ENCODE results near the gene CDH4.
"Not testable (repeated sequence)": the region's sequence is repeated elsewhere in the genome, so short reads cannot be mapped to it uniquely, and the experiment has no call there.

Gene CDH4

DNA sequence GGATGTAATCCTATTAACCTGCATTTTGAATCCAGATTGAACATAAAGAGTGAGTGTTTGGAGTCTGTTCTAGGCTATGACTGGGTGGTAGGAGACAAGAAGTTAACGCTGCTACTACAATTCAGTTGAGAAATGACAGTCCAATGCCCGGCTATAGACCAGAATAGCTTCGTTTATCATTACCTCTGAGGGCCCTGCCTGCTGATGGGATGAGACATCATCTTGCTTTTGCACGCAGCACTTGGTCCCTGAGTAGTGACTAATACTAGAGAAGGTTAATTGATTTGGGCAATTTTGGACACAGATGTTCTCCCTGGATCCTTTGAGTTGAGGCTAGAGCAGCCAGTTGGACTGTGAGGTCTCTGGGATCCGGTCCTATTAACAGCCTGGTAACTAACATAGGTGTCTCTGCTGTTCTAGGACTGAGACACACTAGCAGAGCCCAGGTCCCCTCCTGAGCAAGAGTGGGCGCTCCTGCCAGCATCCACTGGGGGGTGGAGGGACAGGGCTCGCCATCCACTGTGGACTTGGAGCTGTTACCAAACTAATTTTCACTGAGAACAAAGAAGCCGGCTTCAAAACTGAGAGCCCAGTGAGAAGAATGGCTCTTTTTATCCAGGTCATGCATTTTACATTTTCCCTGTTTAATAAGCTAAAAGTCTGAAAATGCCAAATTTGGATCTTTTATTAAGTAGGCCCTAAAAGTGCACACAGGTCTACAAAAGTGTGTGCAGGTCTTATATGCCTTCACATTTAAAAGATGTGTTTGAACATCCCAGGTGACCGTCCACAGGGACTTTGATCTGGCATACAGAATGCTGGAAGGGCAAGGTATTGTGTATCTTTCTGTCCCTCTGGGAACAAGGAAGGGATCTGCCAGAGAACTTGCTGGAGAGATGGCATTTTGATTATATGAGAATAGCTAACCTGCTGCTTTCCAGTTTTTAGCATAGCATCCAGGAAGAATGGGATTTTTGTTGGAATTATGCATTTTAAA lies 212.5 kb downstream of the CDH4 start:
- no peak for DNase-seq

DNA sequence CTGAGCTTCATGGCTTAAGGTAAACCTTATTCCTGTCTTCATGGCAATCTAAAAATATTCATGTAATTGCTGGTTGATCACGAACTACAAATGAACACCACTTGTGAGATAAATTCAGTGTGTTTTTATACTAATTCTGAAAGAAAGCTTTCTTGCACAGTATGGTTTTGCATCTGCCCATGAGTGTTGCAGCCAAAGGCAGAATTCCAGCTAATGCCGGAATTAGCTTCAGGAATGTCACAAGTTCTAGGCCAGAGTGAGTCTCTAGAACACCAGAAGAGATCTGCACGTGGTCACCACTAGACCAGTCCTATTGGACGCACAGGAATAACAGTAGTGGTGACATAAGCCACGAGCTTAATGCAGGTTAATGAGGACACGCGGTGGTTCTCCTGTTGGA lies 223.7 kb downstream of the CDH4 start:
- no peak for DNase-seq

DNA sequence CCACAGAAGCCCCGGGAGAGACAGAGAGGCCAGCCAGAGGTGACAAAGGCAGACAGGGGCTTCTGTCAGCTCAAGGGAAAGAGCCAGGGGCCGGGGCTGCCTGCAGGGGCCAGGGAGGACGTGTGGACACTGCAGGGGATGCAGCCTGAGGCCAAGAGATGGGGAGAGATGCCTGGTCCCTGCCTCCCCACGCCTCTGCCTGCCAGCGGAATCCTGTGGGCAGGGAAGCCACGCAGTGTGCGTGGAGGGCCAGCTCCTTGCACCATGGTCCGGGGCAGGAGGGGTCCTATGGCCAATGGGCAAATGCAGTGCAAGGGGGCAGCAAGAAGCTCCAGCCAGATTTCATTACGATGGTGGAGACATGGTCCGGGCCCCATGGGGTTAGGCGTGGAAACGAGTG lies 224.9 kb downstream of the CDH4 start:
- no peak for DNase-seq

DNA sequence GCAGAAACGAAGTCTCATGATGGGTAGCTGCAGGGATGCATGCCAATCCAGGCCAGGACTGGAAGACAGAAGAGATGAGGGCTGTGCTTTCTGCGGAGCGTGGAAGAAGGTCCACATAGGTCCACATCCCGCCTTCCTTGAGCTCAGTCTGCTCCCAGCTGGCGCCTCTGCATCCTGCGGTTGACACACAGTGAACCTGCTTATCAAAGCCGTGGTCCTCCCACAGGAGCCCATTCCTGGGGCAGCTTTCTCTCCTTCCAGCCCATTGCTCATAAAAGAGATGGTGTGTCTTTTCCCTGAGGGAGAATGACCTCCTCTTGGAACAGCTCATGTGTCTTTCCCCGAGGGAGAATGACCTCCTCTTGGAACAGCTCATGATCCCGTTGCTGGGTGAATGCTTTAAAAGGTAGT lies 225.4 kb downstream of the CDH4 start:
- no peak for DNase-seq

DNA sequence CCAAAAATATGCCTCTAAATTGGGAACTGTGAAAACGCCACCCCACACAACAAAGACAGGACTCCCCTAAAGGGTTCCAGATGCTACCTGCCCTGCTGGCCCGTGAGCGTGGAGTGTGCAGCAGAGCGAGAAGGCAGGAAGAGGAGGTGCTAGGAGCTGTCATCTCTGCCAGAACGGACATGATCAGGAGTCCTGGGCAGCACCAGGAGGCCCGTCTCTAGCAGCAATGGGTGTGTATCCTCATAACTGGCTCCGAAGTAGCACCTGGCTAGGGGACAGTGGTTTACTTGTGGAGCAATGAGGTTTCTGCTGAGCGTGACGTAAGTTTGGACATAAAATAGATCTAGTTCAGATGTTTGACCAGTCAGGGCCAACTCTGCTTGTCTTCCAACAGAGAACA lies 226.0 kb downstream of the CDH4 start:
- DNase-seq, result no peak

DNA sequence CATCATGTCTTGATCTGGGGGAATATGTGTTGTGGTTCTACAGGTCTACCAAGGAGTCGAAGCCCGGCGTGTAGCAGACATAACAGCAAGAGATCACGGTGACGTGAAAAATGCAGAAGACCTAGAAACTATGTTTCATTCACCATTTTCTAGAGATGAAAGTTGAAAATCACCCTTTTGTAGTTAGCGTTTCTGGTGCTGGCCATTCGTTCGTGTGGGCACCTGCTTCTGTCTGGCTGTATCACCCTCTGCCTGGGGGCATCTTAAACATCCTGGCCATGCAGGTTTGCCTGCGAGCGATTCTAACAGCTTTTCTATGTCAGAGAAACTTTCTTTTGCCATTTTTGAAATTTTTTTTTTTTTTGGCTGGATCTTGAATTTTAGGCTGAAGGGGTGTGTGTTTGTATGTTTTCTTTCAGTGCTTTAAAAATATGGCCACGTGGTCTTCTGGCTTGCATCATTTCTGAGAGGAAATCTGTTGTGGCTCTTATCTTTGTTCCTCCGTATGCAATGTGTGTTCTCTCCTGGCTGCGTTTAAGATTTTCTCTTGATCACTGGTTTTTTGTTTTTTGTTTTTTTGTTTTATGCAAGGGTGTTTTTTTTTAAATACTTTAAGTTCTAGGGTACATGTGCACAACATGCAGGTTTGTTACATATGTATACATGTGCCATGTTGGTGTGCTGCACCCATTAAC lies 226.7 kb downstream of the CDH4 start:
- no peak for DNase-seq

DNA sequence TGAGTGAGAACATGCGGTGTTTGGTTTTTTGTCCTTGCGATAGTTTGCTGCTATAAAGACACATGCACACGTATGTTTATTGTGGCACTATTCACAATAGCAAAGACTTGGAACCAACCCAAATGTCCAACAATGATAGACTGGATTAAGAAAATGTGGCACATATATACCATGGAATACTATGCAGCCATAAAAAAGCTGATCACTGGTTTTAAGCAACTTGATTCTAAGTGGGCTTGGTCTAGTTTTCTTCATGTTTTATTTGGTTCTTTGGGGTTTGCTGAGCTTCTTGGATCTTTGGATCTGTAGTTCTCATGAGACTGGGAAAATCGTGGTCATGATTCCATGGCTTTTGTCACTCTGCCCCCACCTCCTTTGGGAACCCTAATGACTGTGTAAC lies 227.4 kb downstream of the CDH4 start:
- DNase-seq, result not testable (repeated sequence)

DNA sequence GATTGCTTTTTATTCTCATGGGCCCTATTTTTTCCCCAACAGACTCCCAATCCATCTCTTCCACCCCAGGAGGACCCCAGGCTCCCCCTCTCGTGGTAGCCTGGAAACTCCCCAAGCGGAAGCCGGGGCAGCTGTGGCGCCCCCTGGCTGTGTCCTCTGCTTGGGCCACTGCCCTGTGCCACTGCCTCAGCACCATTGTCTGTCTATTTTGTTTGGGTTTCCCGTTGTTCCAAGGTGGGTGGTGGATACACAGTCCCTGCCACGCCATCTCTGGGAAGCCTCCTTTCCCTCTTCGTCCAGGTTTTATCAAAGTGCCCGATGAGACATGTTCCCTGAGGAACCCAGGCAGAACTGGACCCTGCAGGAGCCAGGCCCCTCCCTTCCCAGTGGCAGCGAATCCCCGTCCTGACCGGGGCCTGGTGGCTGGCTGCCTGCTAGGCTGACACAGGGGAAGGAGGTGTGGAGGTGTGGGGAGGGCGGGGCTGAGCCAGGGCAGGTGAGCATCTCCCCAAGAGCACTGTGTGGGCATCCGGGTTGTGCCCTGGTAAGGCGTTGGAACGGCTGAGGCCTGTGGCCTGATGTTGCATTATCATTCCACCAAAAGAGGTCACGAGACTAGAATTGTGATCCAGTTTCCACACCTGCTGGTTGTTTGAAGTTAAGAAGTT lies 228.2 kb downstream of the CDH4 start:
- no peak for DNase-seq

DNA sequence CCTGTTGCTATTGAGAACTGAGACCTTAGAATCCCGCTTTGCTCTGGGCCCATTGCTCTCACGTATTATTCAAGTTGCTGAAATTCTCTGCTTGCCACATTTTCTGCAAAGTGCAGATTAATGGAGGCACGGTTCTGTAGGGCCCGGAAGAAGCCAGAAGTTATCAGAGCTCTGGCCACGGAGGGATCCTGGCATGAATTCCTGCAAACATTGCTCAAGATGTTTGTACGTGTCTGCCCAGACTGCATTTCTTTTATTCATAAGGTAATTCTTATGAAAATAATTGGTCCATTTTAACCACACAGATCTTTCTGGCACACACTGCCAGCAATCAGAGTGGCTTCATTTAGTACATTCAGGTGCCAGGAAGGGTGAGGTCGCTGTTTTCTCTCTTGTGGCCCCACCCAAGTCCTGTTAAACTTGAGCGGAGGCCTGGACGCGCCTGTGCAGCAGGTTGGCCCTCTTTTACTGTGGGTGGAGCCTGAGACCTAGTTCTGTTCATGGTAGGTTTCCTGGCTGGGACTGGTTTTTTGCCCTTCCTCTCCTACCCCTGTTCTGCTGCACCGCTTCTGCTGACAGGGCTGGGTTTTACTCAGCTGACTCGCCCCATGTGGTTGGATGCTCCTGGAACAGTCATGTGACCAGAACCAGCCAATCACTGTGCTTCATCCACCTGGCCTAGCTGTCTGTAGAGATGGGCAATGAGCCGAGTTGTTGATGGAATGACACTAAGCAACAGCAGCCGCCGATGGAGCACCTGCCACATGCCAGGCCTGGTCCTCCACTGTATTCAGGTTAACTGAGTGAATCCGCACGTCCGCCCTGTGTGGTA lies 230.2 kb downstream of the CDH4 start:
- no peak for DNase-seq

DNA sequence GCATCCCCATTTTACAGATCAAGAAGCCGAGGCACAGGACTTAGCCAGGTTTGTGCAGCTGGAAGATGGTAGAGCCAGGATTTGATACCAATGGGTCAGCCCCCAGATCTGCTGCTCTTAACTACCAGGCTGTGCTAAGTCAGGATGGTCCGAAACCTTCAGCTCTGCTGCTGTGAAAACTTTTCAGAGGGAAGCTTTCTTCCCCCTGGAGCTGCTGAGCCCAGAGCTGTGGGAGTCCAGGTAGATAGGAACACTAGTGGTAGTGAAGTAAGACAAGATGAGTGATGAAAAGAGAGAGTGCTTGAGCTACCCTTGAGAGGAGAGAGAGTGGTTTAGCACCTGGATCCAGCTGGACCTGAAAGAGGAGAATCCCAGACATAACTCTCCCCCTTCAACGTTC lies 230.8 kb downstream of the CDH4 start:
- DNase-seq, result no peak

DNA sequence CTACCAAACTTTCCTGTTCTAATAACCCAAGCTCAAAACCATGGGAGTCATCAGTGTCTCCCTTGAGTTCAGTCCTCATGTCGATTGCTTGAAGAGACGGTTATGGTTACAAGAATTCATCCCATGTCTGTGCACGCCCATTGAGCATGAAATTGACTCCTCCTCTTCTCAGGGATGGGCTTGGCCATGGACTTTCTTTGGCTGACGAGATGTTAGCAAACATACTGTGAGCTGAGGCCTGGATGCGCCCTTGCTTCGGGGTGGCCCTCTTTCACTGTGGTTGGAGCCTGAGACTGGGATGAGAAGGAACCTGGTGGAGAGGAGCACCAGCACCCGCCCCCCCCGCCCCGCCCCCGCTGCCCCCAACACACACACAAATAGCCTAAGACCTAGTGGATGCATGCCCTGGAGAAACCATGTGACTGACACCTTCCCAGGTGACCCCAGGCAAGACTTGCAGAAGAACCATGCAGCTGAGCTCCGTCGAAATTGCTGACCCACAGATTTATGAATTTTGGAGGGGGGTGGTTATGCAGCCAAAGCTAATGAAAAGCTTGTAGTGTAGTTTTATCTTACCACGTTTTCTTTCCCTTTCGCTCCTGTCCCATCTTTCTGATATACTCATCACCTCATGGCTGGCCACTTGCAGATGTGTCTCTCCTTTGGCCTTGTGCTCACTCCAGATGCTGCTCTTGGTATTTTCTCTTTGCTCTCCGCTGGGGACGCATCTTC lies 231.4 kb downstream of the CDH4 start:
- no peak for DNase-seq

DNA sequence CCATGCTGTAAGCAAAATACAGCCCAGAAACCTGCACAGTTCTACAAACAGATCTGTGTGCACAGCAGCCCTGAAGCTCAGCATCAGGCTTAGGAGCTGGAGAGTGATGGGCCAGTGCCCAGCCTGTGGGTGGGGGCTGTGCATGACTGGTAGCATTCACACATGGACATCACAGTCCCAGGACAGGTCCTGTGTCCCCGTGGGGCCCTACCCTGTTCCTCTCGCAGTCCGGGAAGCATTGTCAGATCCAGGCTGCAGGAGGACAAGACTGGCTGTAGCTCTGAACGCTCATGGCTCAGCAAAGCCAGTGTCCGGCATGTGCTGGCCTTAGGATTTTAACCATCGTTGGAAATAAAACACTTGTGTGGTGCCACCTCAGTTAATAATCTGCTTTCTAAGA lies 234.1 kb downstream of the CDH4 start:
- no peak for DNase-seq

DNA sequence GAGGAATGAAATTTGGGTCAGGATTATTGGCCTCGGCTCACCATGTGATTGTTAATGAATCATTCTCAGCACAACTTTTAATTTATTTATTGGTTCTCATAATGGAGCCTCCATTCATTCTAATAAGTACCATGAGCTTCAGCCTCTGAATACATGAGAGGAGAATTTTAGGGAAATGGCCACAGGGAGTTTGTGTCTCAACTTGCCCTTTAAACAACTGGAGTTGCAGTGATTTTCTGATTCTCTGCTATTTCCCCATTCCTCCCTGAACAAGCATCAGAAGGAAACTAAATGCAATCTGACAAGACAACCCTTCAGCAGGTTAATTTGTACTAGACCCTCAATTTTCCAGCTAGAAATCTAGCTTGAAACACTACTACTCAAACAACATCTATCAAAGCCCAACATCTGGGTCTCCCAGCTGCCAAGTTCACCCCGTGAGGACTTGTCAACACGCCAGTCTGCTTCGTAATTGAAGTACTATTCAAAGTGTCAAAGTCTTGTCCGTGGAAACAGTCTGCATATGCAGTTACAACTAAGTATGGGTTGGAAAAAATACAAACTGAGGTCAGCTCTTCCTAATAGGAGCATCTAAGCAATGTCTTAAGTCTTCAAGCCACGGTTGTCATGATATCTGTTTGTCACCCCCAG lies 235.4 kb downstream of the CDH4 start:
- no peak for DNase-seq

DNA sequence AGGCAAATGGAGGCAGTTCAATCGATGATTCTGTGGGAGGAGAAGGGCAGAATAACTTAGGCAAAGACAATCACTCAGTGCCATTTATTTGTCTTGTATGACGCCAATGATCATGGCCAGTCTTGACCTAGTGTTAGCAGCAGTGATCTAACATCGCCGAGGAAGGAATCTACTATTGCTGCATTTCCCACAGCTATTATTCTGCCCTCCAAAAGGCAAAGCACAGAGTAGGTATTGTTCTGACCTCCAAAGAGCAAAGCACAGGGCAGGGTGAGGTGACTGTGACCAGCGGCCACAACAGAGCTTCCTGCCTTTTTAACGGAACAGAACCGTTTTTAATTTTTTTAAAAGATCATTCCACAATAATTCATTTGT lies 235.9 kb downstream of the CDH4 start:
- DNase-seq, result no peak

DNA sequence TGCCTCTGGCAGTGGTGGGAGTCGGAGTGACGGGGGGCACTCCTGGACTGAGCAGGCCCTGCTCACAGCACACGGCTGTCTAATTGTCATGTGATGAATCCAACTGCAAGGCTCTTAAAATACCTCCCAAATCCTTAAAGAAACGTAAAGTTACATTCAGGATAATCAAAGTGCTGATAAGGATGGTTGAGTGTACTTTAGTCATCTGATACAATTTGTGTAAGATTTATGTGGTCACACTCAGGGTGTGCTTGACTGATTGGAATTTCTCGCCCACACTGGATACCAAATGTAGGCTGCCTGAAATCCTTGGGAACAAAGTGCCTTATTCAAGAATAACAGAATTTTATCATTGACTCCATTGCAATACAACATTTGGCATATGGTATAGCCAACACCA lies 238.7 kb downstream of the CDH4 start:
- no peak for DNase-seq

DNA sequence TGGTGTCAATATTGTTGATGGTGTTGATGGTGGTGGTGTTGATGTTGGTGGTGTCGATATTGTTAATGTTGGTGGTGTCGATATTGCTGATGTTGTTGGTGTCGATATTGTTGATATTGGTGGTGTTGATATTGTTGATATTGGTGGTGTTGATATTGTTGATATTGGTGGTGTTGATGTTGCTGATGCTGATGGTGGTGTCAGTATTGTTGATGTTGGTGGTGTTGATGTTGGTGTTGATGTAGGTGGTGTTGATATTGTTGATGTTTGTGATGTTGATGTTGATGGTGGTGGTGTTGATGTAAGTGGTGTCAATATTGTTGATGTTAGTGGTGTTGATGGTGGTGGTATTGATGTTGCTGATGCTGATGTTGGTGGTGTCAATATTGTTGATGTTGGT lies 240.0 kb downstream of the CDH4 start:
- DNase-seq, result no peak

DNA sequence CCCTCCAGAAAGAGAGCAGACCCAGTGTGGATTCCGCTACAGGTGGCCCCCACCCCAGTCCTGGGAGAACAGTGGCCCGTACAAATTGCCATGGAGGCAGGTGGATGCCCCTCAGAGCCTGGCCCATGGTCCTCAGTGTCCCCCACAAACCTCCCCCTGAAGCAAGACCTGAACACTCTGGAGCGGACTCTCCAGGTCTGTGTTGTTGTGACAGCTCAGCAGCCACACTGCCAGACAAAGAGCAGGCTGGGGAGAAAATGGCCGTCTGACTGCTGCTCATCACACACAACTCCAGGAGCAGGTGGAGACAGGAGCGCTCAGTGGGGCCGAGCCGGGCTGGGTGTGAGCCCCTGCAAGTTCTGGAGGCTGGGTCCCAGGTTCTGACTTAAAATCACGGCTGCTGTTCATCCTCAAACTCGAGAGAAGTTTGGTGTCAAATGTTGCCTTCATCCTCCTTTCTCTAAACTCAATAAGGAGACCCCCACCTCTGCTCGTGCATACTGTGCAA lies 241.8 kb downstream of the CDH4 start:
- DNase-seq, result no peak

DNA sequence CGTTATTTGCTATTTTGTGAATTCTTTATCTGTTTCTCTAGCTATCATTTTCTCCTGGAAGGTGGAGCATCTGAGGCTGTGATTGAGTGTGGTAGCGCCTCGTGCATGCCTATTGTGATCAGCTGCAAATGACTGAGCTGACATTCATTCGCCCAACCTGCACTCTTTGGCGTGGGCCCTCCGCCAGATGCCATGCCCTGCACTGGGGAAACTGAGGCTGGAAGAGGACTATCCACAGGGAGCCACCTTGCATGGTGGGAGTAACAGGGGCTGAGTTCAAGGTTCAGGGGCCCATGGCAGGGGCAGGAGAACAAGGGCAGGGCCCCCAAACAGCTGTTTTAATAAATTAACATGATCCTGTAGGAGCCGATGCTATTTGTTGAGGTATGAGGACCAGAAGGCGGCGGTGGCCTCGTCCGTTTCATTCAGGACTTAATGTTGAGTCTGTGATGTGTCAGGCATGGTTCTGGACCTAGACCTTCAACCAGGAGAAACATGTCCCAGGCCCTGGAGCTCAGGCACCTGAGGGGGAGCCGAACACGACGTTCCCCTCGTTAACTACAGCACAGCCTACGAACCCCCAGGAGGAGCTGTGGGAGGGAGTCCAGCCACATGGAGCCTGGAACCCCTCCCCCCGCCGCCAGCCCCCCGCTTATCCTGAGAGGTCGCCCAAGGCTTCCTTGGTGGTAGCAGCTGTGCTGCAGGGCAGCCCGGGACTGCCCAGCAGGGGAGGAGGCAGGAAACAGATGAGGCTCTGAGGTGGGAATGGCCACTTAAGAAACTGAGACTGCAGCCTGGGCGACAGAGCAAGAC lies 242.9 kb downstream of the CDH4 start:
- DNase-seq, result no peak

DNA sequence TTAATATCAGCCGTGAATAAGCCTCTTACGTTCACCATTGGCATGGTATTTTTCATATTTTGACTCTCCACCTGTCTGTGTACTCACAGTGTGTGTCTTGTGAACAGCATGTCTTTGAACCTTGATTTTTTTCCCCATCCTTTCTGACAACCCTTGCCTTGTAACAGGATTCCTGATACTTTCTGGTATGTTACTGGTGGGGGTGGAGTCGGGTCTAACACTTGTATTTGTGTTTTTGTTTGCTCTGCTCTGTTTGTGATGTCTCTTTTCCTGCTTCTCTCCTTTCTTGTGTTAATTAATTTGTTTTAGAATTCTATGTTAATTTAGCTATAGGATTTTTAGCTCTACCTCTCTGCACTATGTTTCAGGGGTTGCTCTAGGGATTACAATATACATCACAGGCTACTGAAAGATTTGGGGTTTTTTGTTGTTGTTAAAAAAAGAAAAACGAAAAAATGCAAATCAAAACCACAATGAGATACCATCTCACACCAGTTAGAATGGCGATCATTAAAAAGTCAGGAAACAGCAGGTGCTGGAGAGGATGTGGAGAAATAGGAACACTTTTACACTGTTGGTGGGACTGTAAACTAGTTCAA lies 245.1 kb downstream of the CDH4 start:
- DNase-seq, result no peak
